ENCODE data around the gene C3orf62. TPM values are rescaled to one million over a fixed set of nuclear protein-coding genes. Genes with fewer than 3 reads are reported as not detected.

Gene C3orf62
- total RNA-seq, 1 donor from 2014 or later = 10.0 TPM

DNA sequence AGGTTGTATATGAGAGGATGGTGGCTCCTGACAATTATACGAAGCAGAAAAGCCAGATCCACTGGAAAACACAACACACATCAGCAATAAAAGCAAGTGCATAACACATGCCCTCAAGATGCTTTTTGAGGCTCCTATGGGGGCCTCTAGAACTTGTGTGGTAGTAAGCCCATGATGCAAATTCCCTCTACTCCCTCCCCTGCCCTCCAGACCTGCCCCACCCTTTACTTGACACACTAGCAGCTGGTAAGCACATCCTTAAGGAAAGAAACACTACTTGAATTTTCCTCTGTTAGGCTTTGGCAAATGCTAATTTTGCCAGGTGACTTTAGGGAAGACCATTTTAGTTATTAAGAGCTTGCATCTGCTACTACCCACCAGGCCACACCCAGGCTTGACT is 33.6 kb upstream of the C3orf62 start:
- Histone ChIP-seq H3K36me3 (peaks cover 99% of the 10 kb centered on the region), H3K4me3 (no peak overlapping the region), H3K27me3 (ENCODE audit: low read depth) (no peaks in the 10 kb centered on the region), H3K4me1 (no peaks in the 10 kb centered on the region), H3K27ac (no peak overlapping the region), H3K9me3 (no peaks in the 10 kb centered on the region)
- DNase-seq (no peak), ATAC-seq (no peak)
- TF ChIP-seq, protein P1, sequence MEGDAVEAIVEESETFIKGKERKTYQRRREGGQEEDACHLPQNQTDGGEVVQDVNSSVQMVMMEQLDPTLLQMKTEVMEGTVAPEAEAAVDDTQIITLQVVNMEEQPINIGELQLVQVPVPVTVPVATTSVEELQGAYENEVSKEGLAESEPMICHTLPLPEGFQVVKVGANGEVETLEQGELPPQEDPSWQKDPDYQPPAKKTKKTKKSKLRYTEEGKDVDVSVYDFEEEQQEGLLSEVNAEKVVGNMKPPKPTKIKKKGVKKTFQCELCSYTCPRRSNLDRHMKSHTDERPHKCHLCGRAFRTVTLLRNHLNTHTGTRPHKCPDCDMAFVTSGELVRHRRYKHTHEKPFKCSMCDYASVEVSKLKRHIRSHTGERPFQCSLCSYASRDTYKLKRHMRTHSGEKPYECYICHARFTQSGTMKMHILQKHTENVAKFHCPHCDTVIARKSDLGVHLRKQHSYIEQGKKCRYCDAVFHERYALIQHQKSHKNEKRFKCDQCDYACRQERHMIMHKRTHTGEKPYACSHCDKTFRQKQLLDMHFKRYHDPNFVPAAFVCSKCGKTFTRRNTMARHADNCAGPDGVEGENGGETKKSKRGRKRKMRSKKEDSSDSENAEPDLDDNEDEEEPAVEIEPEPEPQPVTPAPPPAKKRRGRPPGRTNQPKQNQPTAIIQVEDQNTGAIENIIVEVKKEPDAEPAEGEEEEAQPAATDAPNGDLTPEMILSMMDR (IDR thresholded peaks at IDR 0.05) = no peak
- intact Hi-C loops (cut with DNase I) = no loop called here

DNA sequence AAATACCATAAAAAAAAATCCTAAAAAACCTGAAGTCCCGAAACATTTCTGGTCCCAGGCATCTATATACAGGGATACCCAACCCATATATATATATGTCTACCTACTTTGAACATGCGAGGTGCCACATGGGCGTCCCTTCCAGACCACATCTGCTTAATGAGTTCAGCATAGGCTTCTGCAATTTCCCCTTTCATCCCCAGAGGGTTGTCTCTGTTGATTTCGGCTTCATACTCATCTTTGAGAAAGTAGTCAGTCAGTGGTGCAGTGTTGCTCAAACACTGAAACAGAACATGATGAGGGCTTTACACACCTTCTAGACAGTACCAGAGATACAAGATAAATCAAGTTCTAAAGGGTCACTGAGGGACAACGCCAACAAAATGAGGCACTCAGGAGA is 28.6 kb upstream of the C3orf62 start:
- TF ChIP-seq, protein P1 (IDR thresholded peaks at IDR 0.05) = no peak
- Histone ChIP-seq H3K4me3 (no peak overlapping the region), H3K27ac (no peak overlapping the region), H3K9me3 (no peaks in the 10 kb centered on the region), H3K4me1 (no peaks in the 10 kb centered on the region), H3K27me3 (ENCODE audit: low read depth) (no peaks in the 10 kb centered on the region), H3K36me3 (peaks cover 99% of the 10 kb centered on the region)
- DNase-seq = no peak
- ATAC-seq = no peak
- intact Hi-C loops (cut with DNase I) = no loop called here

DNA sequence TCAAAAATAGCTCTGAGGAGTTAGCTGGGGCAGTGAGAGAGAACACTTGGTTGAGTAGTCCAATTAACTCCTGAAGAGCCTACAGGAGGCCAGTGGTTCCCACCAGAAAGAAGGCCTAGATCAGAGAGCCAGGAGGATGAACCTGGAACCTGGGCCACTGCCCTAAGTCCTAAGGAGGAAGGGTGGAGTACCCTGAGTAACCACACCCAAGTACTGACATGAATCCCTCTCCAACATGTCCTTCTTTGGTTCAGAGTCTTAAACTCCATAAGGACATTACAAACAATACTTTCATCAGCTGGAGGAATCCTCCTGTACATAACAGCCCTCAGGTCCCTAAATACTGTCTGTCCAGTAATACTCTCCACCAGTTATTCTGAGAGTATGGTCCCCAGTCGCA is 25.6 kb upstream of the C3orf62 start:
- Histone ChIP-seq H3K27ac (no peak overlapping the region), H3K36me3 (peaks cover 99% of the 10 kb centered on the region), H3K9me3 (no peaks in the 10 kb centered on the region), H3K27me3 (ENCODE audit: low read depth) (no peaks in the 10 kb centered on the region), H3K4me3 (no peak overlapping the region), H3K4me1 (peaks cover 2% of the 10 kb centered on the region)
- intact Hi-C loops (cut with DNase I) = no loop called here
- DNase-seq (no peak), ATAC-seq (no peak)
- TF ChIP-seq, protein P1 (IDR thresholded peaks at IDR 0.05) = no peak

DNA sequence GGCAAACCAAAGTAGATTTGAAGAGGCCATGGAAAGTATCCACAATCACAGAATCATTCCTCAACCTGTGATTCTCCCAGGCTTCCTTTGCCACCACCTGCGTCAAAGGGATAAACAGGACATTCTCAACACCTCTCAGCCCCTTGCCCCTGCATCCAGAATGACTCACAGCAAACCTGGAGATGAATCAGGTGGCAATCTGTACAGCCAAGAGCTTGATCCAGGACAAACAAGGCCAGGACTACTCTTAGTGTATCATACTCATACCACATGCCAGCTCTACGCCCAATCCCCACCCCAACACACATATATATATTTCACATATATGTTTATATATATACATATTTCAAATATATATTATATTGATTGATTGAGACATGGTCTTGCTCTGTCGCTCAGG is 23.6 kb upstream of the C3orf62 start:
- H3K4me3 ChIP-seq = no peak overlapping the region
- H3K27ac ChIP-seq = no peak overlapping the region
- ATAC-seq (no peak), DNase-seq (no peak)
- no peaks in the 10 kb centered on the region for H3K27me3 ChIP-seq (ENCODE audit: low read depth)
- intact Hi-C loops (cut with DNase I) = no loop called here
- peaks cover 97% of the 10 kb centered on the region for H3K36me3 ChIP-seq
- peaks cover 19% of the 10 kb centered on the region for H3K4me1 ChIP-seq
- TF ChIP-seq, protein P1 (IDR thresholded peaks at IDR 0.05) = no peak
- no peaks in the 10 kb centered on the region for H3K9me3 ChIP-seq

DNA sequence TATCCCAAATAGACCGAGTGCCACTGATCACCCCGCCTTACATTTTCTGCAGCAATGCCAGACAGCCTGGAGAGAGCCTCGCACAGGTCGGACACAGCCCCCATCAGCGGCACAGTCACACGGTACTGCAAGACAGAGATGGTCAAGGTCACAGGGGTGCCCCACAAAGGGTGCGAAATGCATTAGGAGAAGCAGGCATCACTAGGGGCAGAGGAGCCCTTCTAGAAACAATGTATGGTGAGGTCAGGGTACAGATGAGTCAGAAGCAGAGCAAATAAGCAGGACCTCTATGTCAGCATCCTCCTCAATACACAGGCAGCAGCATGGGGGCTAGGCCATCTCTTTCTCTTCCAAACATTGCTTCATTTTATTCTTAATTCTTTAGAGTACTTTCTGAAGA is 21.5 kb upstream of the C3orf62 start:
- DNase-seq (no peak), ATAC-seq (no peak)
- peaks cover 32% of the 10 kb centered on the region for H3K4me1 ChIP-seq
- H3K27ac ChIP-seq = no peak overlapping the region
- H3K36me3 ChIP-seq = peaks cover 97% of the 10 kb centered on the region
- no peaks in the 10 kb centered on the region for H3K9me3 ChIP-seq
- TF ChIP-seq, protein P1 (IDR thresholded peaks at IDR 0.05) = no peak
- intact Hi-C loops (cut with DNase I) = no loop called here
- H3K27me3 ChIP-seq (ENCODE audit: low read depth) = no peaks in the 10 kb centered on the region
- no peak overlapping the region for H3K4me3 ChIP-seq
